NT2/D1 (cell line): ENCODE results near the gene LRCOL1.

Source experiments
- DNase-seq: peaks from one replicate; pipeline ENCODE4 v3.0.0-alpha.2; 2011; ENCODE audit warnings: low read depth, low spot score
- H3K27me3 ChIP-seq: 2 replicates; pipeline ENCODE4 v1.6.0; 2011; ENCODE audit warnings: mild to moderate bottlenecking; ENCODE audit not compliant: insufficient read length, insufficient read depth
- H3K36me3 ChIP-seq: 2 replicates; pipeline ENCODE4 v1.6.1; 2011; ENCODE audit warnings: mild to moderate bottlenecking, low read length, mixed read lengths; ENCODE audit not compliant: insufficient read depth, insufficient read length
- H3K4me1 ChIP-seq: 2 replicates; pipeline ENCODE4 v1.5.1; 2011; ENCODE audit not compliant: insufficient read depth, insufficient read length
- H3K4me3 ChIP-seq: 2 replicates; pipeline ENCODE4 v1.5.1; 2011; ENCODE audit warnings: low read depth; ENCODE audit not compliant: insufficient read length
- H3K9ac ChIP-seq: 2 replicates; pipeline ENCODE4 v1.6.0; 2011; ENCODE audit warnings: low read depth; ENCODE audit not compliant: insufficient read length
- H3K9me3 ChIP-seq: 2 replicates; pipeline ENCODE4 v1.5.1; 2011; ENCODE audit warnings: mild to moderate bottlenecking, low read length; ENCODE audit not compliant: insufficient read depth
- SUZ12 ChIP-seq: IDR thresholded peaks from 2 replicates; pipeline ENCODE4 v1.6.1; 2011; ENCODE audit not compliant: insufficient read length, insufficient read depth; ENCODE audit errors: extremely low read depth
- YY1 ChIP-seq: IDR thresholded peaks from 2 replicates; pipeline ENCODE4 v1.6.1; 2011; ENCODE audit not compliant: insufficient read length, insufficient read depth
- ZNF274 ChIP-seq: IDR thresholded peaks from 2 replicates; pipeline ENCODE4 v1.6.1; 2011; ENCODE audit warnings: mild to moderate bottlenecking, low read depth, low read length

The LRCOL1 gene

DNA sequence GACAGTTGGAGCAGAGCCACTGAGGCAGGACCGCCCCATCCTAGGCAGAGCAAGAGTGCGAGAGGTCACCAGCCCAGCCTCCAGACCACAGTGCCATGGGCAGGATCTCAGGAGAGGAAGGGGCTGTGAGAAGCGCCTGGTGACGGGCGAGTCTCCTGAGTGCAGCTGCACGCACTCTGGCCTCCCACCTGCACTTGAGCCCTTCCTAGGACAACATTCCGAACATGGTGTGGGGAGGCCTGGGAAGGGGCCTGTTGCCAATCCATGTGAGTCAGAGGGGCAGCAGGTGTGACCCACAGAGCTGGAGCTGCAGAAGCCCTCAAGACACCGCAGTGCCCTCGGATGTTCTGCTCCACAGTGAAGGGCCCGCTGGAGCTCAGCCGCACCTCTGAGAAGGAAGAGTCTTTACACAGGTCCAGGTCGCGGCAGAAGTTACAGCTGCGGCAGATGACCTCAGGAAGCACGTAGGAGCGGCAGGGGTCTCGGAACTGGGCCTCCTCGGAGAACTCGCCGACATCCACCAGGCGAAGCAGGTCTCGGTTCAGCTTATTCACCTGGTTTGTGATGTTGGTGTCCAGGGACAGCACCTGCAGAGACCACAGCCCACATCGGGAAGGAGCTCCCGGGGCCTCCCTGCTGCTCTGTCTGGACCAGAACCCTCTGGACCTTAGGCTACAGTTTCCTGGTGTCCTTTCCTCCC is 15.5 kb upstream of the LRCOL1 start:
- H3K4me1 ChIP-seq: peaks cover 10% of the 10 kb centered on the region
- H3K9me3 ChIP-seq: no peaks in the 10 kb centered on the region
- H3K36me3 ChIP-seq: peaks cover 82% of the 10 kb centered on the region
- no peak overlapping the region for H3K9ac ChIP-seq
- no peaks in the 10 kb centered on the region for H3K27me3 ChIP-seq
- TF ChIP-seq YY1 (no peak), SUZ12 (no peak), ZNF274 (no peak)
- DNase-seq: no peak
- H3K4me3 ChIP-seq: no peak overlapping the region

DNA sequence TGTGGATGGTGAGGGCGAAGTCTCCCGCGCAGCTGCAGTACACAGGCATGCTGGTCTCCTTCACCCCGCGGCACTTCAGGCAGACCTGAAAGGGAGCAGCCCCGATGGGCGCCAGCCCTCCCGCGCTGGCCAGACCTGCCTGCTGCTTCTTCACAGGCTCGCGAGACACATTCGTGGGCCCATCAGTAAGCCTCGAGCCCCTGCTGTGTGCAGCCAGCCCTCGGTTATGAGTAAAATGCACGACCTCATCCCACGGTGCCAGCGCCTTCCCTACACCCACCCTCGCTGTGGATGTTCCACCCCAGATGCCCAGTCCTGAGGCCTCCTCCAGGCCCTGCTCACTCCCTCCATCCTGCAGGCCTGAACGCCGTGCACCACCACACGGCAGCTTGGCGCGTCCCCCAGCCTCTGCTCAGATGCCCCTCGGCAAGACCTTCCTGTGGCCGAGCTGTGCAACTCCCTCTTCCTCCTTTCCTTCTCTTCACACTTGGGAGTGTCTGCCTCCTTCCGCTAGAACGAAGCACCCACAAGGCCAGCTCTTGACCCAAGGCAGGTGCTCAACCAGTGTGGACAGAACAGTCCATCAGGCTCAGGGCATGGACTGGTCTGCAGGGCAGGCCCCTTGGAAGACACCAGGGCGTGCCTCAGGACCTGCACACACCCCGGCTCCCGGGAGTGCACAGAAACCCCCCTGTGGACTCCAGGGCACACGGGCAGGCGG is 14.7 kb upstream of the LRCOL1 start:
- Histone ChIP-seq H3K4me1 (peaks cover 10% of the 10 kb centered on the region), H3K9ac (no peak overlapping the region), H3K9me3 (no peaks in the 10 kb centered on the region), H3K36me3 (peaks cover 74% of the 10 kb centered on the region), H3K27me3 (no peaks in the 10 kb centered on the region), H3K4me3 (no peak overlapping the region)
- TF ChIP-seq ZNF274: no peak
- TF ChIP-seq YY1: no peak
- no peak for TF ChIP-seq SUZ12
- DNase-seq: no peak

- no peak for TF ChIP-seq ZNF274
- no peak for TF ChIP-seq YY1
- no peak for TF ChIP-seq SUZ12
- Histone ChIP-seq H3K4me3 (no peak overlapping the region), H3K27me3 (no peaks in the 10 kb centered on the region), H3K9ac (no peak overlapping the region), H3K36me3 (peaks cover 67% of the 10 kb centered on the region), H3K9me3 (no peaks in the 10 kb centered on the region), H3K4me1 (peaks cover 12% of the 10 kb centered on the region)
- no peak for DNase-seq
These were observed 13.9 kb upstream of the LRCOL1 start for GRCh38 chr12:132624186-132624855.

DNA sequence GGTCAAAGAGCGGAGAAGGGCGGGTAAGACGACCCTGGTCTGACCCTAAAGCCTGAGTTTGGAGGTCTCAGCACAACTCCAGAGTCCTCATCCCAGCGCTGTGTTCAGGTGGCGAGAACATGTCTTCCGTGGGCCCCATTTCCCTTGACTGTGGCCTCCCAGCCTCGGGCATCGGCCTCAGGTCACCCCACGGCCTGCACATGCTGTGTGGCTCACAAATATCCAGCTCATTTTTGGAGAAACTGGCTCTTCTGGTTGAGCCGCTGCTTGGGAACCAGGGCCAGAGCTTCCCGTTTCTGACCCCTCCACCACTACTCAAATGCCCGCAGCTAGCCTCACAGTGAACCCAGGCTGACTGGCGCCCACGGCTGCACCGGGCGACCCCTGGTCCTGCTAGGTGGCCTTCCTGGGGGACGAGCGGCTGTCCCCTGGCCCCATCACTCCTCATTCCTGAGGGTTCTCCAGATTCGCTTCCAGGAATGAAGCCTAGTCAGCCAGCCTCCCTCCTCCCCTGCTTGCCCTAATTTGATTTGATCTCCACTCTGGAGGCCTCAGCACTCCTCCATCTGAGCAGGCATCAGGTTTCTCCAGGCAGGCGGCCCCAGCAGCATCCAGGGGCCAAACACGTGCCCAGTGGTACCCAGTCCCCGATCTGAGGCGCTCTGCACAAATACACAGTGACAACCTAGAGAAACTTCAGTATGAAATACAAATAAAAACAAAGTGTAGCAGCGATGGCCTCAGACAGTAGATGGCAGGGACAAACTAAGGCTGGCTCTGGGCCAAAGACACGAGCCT is 12.9 kb upstream of the LRCOL1 start:
- H3K4me1 ChIP-seq: peaks cover 12% of the 10 kb centered on the region
- H3K27me3 ChIP-seq: peaks cover under 1% of the 10 kb centered on the region
- no peak overlapping the region for H3K4me3 ChIP-seq
- no peak for TF ChIP-seq SUZ12
- TF ChIP-seq ZNF274: no peak
- no peak for TF ChIP-seq YY1
- H3K9me3 ChIP-seq: no peaks in the 10 kb centered on the region
- no peak overlapping the region for H3K9ac ChIP-seq
- H3K36me3 ChIP-seq: peaks cover 58% of the 10 kb centered on the region
- DNase-seq: no peak

DNA sequence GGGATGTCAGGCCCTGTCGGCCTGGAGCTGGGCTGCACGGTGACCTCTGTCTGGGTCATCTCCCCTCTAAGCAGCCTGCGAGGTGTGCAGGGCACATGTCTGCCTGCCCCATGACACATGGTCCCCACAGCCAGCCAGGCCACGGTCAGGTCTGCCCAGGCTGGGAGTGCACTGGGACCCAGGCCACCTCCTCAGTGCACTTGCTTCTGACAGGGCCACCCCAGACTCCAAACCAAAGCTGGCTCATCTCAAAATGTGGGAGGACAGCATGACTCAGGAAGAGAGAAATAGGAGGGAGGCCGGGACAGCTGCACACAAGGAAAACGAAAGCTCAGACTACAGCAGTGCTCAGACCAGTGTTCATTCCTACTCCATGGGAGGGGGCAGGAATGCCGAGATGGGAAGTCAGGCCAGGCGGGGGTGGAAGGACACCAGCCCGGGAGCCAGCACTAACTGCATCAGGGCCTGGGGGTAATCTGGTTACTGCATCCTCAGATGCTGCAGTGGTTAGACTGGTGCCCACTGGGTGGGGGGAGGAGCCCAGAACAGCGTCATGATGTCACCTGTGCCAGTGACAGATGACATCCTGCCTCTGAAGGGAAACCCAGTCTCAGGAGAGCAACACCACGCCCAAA is 12.2 kb upstream of the LRCOL1 start:
- no peak overlapping the region for H3K9ac ChIP-seq
- H3K9me3 ChIP-seq: no peaks in the 10 kb centered on the region
- peaks cover 8% of the 10 kb centered on the region for H3K27me3 ChIP-seq
- TF ChIP-seq ZNF274: no peak
- TF ChIP-seq YY1: no peak
- peaks cover 12% of the 10 kb centered on the region for H3K4me1 ChIP-seq
- H3K36me3 ChIP-seq: peaks cover 55% of the 10 kb centered on the region
- H3K4me3 ChIP-seq: no peak overlapping the region
- no peak for DNase-seq

DNA sequence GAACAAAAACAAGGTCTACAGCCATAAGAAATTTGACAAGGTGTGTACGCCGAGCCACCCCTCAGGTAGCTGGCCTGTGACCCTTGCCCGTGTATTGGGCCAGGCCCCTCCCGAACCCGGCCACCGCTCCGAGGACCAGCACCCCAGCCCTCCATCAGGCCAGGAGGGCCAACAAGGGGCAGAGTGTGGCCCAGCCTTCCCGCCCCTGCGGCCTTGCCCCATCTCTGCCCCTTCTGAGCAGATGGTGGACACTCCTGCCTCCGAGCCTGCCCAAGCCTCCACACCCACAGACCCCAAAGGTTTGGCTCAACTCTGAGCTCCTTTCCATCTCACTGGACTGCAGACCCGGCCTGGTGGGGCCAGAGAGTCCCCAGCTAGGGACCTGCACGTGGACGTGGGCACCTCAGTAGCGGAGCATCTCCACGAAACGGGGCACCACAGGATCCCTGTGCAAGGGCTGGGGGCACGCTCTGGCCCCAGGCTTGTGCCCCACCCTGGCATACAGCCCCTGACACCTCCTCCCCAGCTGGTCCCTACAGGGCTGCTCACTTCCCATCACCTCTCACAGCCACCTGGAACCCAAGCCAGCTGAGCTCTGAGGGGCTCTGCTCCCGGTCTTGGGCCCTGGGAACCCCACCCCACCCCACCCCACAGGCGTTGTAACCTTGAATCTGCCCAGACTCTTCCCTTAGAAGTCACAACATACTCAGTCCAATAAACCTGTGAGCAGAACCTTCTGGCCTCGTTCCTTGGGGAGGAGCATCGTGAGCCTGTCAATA is 11.5 kb upstream of the LRCOL1 start:
- Histone ChIP-seq H3K9me3 (peaks cover 7% of the 10 kb centered on the region), H3K36me3 (peaks cover 50% of the 10 kb centered on the region), H3K4me3 (no peak overlapping the region), H3K9ac (no peak overlapping the region), H3K27me3 (peaks cover 15% of the 10 kb centered on the region), H3K4me1 (peaks cover 12% of the 10 kb centered on the region)
- TF ChIP-seq ZNF274: no peak
- no peak for DNase-seq
